Measurements from ENCODE around the gene KCNH1. TPM values are rescaled to one million over a fixed set of nuclear protein-coding genes. Genes with fewer than 3 reads are reported as not detected.

The KCNH1 gene
- total and polyA plus RNA-seq, 3 experiments from 2014 or later = not detected

- Mint-ChIP-seq H3K9me3 (no peaks in the 10 kb centered on the region), H3K27me3 (peaks cover 6 to 10% of the 10 kb centered on the region in 2 donors), H3K27ac (no peak overlapping the region), H3K36me3 (no peaks in the 10 kb centered on the region), H3K4me1 (peaks cover 0 to 3% (median 0%) of the 10 kb centered on the region in 3 donors), H3K4me3 (no peak overlapping the region)
- Histone ChIP-seq H3K9me3 (ENCODE audit: low read length) (no peaks in the 10 kb centered on the region), H3K27ac (ENCODE audit: low read depth, low read length) (no peak overlapping the region), H3K4me1 (ENCODE audit: insufficient read depth, low read length) (peaks cover 6% of the 10 kb centered on the region), H3K36me3 (ENCODE audit: insufficient read depth, low read length) (no peaks in the 10 kb centered on the region), H3K4me3 (ENCODE audit: low read length) (no peak overlapping the region), H3K27me3 (ENCODE audit: insufficient read depth, low read length, poor library complexity, severe bottlenecking) (no peaks in the 10 kb centered on the region)
- no peak for DNase-seq
- ChIA-PET CTCF (no interaction called here), POLR2A (no interaction called here)
Measured at GRCh38 chr1:210944252-210944651, 189.7 kb downstream of the KCNH1 start.

DNA sequence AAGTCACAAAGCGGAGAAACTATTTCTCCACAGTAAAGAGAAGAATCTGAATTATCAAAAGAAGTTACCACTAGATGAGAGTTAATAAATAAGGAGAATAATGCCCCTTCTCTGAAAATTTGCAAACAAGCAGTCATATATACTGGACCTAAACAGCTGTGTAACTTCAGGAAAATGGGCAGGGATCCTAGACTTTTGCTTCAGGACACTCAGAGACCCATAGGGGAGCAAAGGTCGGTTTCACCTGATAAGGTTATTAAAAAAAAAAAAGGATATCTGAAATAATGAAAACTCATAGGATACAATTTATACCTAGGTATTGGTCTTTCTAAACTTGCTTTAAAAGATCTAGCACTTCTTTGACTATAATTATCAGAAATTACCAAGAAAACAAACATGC, 191.4 kb downstream of the KCNH1 start:
- H3K9me3 ChIP-seq (ENCODE audit: low read length) = no peaks in the 10 kb centered on the region
- peaks cover 6% of the 10 kb centered on the region for H3K4me1 ChIP-seq (ENCODE audit: insufficient read depth, low read length)
- H3K4me1 Mint-ChIP-seq = peaks cover 0 to 3% (median 0%) of the 10 kb centered on the region in 3 donors
- no peak for DNase-seq
- H3K36me3 Mint-ChIP-seq = no peaks in the 10 kb centered on the region
- H3K4me3 Mint-ChIP-seq = no peak overlapping the region
- H3K36me3 ChIP-seq (ENCODE audit: insufficient read depth, low read length) = no peaks in the 10 kb centered on the region
- no peak overlapping the region for H3K4me3 ChIP-seq (ENCODE audit: low read length)
- ChIA-PET CTCF (interaction anchor here (1.3 kb wide), 1 partner anchor 11 kb away, joined by 4 read pairs; no protein-coding TSS in a partner anchor), POLR2A (no interaction called here)
- H3K27me3 Mint-ChIP-seq = peaks cover 6 to 10% of the 10 kb centered on the region in 2 donors
- no peak overlapping the region for H3K27ac Mint-ChIP-seq
- H3K27me3 ChIP-seq (ENCODE audit: insufficient read depth, low read length, poor library complexity, severe bottlenecking) = no peaks in the 10 kb centered on the region
- no peaks in the 10 kb centered on the region for H3K9me3 Mint-ChIP-seq
- no peak overlapping the region for H3K27ac ChIP-seq (ENCODE audit: low read depth, low read length)

GRCh38 chr1:210940081-210940617, 193.8 kb downstream of the KCNH1 start:
- CTCF ChIA-PET = no interaction called here
- H3K27ac ChIP-seq (ENCODE audit: low read depth, low read length) = no peak overlapping the region
- DNase-seq = no peak
- H3K4me1 ChIP-seq (ENCODE audit: insufficient read depth, low read length) = peaks cover 6% of the 10 kb centered on the region
- H3K36me3 ChIP-seq (ENCODE audit: insufficient read depth, low read length) = no peaks in the 10 kb centered on the region
- H3K9me3 Mint-ChIP-seq = no peaks in the 10 kb centered on the region
- H3K27ac Mint-ChIP-seq = peak overlapping the region in 1 of 8 donors; percentile 55
- H3K4me1 Mint-ChIP-seq = peaks cover 0 to 3% (median 0%) of the 10 kb centered on the region in 3 donors
- H3K27me3 ChIP-seq (ENCODE audit: insufficient read depth, low read length, poor library complexity, severe bottlenecking) = no peaks in the 10 kb centered on the region
- no peak overlapping the region for H3K4me3 Mint-ChIP-seq
- peaks cover 0 to 6% of the 10 kb centered on the region in 2 donors for H3K27me3 Mint-ChIP-seq
- POLR2A ChIA-PET = no interaction called here
- H3K4me3 ChIP-seq (ENCODE audit: low read length) = no peak overlapping the region
- H3K9me3 ChIP-seq (ENCODE audit: low read length) = no peaks in the 10 kb centered on the region
- H3K36me3 Mint-ChIP-seq = no peaks in the 10 kb centered on the region

GRCh38 chr1:210938416-210938925, 195.5 kb downstream of the KCNH1 start:
- Mint-ChIP-seq H3K9me3 (no peaks in the 10 kb centered on the region), H3K4me3 (no peak overlapping the region), H3K27me3 (peaks cover 0 to 6% of the 10 kb centered on the region in 2 donors), H3K4me1 (peaks cover 0 to 3% (median 0%) of the 10 kb centered on the region in 3 donors), H3K27ac (no peak overlapping the region), H3K36me3 (no peaks in the 10 kb centered on the region)
- no peak overlapping the region for H3K27ac ChIP-seq (ENCODE audit: low read depth, low read length)
- H3K36me3 ChIP-seq (ENCODE audit: insufficient read depth, low read length) = no peaks in the 10 kb centered on the region
- DNase-seq = no peak
- ChIA-PET CTCF (no interaction called here), POLR2A (no interaction called here)
- peaks cover 6% of the 10 kb centered on the region for H3K4me1 ChIP-seq (ENCODE audit: insufficient read depth, low read length)
- no peaks in the 10 kb centered on the region for H3K27me3 ChIP-seq (ENCODE audit: insufficient read depth, low read length, poor library complexity, severe bottlenecking)
- H3K9me3 ChIP-seq (ENCODE audit: low read length) = no peaks in the 10 kb centered on the region
- H3K4me3 ChIP-seq (ENCODE audit: low read length) = no peak overlapping the region

- no peak overlapping the region for H3K4me3 ChIP-seq (ENCODE audit: low read length)
- Mint-ChIP-seq H3K27ac (no peak overlapping the region), H3K4me3 (no peak overlapping the region), H3K36me3 (no peaks in the 10 kb centered on the region), H3K27me3 (peaks cover 0 to 6% of the 10 kb centered on the region in 2 donors), H3K9me3 (no peaks in the 10 kb centered on the region), H3K4me1 (peaks cover 0 to 3% (median 0%) of the 10 kb centered on the region in 3 donors)
- POLR2A ChIA-PET = no interaction called here
- H3K9me3 ChIP-seq (ENCODE audit: low read length) = no peaks in the 10 kb centered on the region
- H3K27ac ChIP-seq (ENCODE audit: low read depth, low read length) = no peak overlapping the region
- CTCF ChIA-PET = no interaction called here
- H3K4me1 ChIP-seq (ENCODE audit: insufficient read depth, low read length) = peaks cover 6% of the 10 kb centered on the region
- H3K27me3 ChIP-seq (ENCODE audit: insufficient read depth, low read length, poor library complexity, severe bottlenecking) = no peaks in the 10 kb centered on the region
- no peak for DNase-seq
- H3K36me3 ChIP-seq (ENCODE audit: insufficient read depth, low read length) = no peaks in the 10 kb centered on the region
Measured at GRCh38 chr1:210937846-210938245, 196.1 kb downstream of the KCNH1 start.

- CTCF ChIA-PET = no interaction called here
- H3K4me1 ChIP-seq (ENCODE audit: insufficient read depth, low read length) = peaks cover 6% of the 10 kb centered on the region
- no peak overlapping the region for H3K27ac ChIP-seq (ENCODE audit: low read depth, low read length)
- no peaks in the 10 kb centered on the region for H3K9me3 ChIP-seq (ENCODE audit: low read length)
- H3K4me3 ChIP-seq (ENCODE audit: low read length) = no peak overlapping the region
- H3K36me3 ChIP-seq (ENCODE audit: insufficient read depth, low read length) = no peaks in the 10 kb centered on the region
- no peaks in the 10 kb centered on the region for H3K27me3 ChIP-seq (ENCODE audit: insufficient read depth, low read length, poor library complexity, severe bottlenecking)
- POLR2A ChIA-PET = no interaction called here
- Mint-ChIP-seq H3K4me3 (no peak overlapping the region), H3K27ac (no peak overlapping the region), H3K4me1 (peaks cover 0 to 3% (median 0%) of the 10 kb centered on the region in 3 donors), H3K27me3 (peaks cover 2% of the 10 kb centered on the region in 2 donors), H3K9me3 (peaks cover 0 to 6% (median 0%) of the 10 kb centered on the region in 5 donors), H3K36me3 (no peaks in the 10 kb centered on the region)
- no peak for DNase-seq
Measured at GRCh38 chr1:210935905-210936304, 198.0 kb downstream of the KCNH1 start.

GRCh38 chr1:210932104-210932503, 201.8 kb downstream of the KCNH1 start:
- Histone ChIP-seq H3K27ac (ENCODE audit: low read depth, low read length) (no peak overlapping the region), H3K36me3 (ENCODE audit: insufficient read depth, low read length) (no peaks in the 10 kb centered on the region), H3K27me3 (ENCODE audit: insufficient read depth, low read length, poor library complexity, severe bottlenecking) (no peaks in the 10 kb centered on the region), H3K4me1 (ENCODE audit: insufficient read depth, low read length) (no peaks in the 10 kb centered on the region), H3K9me3 (ENCODE audit: low read length) (no peaks in the 10 kb centered on the region), H3K4me3 (ENCODE audit: low read length) (no peak overlapping the region)
- H3K4me3 Mint-ChIP-seq = no peak overlapping the region
- peaks cover 0 to 9% of the 10 kb centered on the region in 2 donors for H3K27me3 Mint-ChIP-seq
- ChIA-PET POLR2A (no interaction called here), CTCF (no interaction called here)
- H3K27ac Mint-ChIP-seq = no peak overlapping the region
- H3K36me3 Mint-ChIP-seq = no peaks in the 10 kb centered on the region
- DNase-seq = no peak
- peaks cover 2 to 12% (median 8%) of the 10 kb centered on the region in 5 donors for H3K9me3 Mint-ChIP-seq
- no peaks in the 10 kb centered on the region for H3K4me1 Mint-ChIP-seq

GRCh38 chr1:210922666-210923065, 211.3 kb downstream of the KCNH1 start:
- CTCF ChIA-PET = no interaction called here
- no peaks in the 10 kb centered on the region for H3K36me3 Mint-ChIP-seq
- no peaks in the 10 kb centered on the region for H3K36me3 ChIP-seq (ENCODE audit: insufficient read depth, low read length)
- DNase-seq = no peak
- no peak overlapping the region for H3K4me3 Mint-ChIP-seq
- no peak overlapping the region for H3K27ac ChIP-seq (ENCODE audit: low read depth, low read length)
- no peaks in the 10 kb centered on the region for H3K9me3 ChIP-seq (ENCODE audit: low read length)
- peaks cover 9 to 16% (median 10%) of the 10 kb centered on the region in 5 donors for H3K9me3 Mint-ChIP-seq
- H3K4me1 Mint-ChIP-seq = no peaks in the 10 kb centered on the region
- H3K4me1 ChIP-seq (ENCODE audit: insufficient read depth, low read length) = no peaks in the 10 kb centered on the region
- H3K27me3 ChIP-seq (ENCODE audit: insufficient read depth, low read length, poor library complexity, severe bottlenecking) = no peaks in the 10 kb centered on the region
- POLR2A ChIA-PET = no interaction called here
- peaks cover 3 to 26% of the 10 kb centered on the region in 2 donors for H3K27me3 Mint-ChIP-seq
- no peak overlapping the region for H3K4me3 ChIP-seq (ENCODE audit: low read length)
- H3K27ac Mint-ChIP-seq = no peak overlapping the region

Measured in CD8-positive, alpha-beta memory T cell (primary cell).